Breast epithelium (tissue), 3 donors: ENCODE results near the gene ZNF287.

ENCODE experiments used
- CTCF ChIP-seq, 3 donors: fragments of 450-650 bp; IDR thresholded peaks; one replicate each; pipeline ENCODE4 v1.5.1; 2016 to 2017; ENCODE audit warnings: antibody characterized with exemption in 3 of 3, mild to moderate bottlenecking in 3 of 3, moderate library complexity in 3 of 3
- POLR2A ChIP-seq: fragments of 450-650 bp; IDR thresholded peaks from one replicate; pipeline ENCODE4 v1.6.1; 2016; ENCODE audit warnings: antibody characterized with exemption, mild to moderate bottlenecking, moderate library complexity
- POLR2AphosphoS5 ChIP-seq, 3 donors: sonication (generic); formaldehyde crosslinking; IDR thresholded peaks; one replicate each; pipeline ENCODE4 v1.6.1; 2017; ENCODE audit warnings: antibody characterized with exemption in 3 of 3

- TF ChIP-seq CTCF (IDR thresholded peaks at IDR 0.05) (no peak), POLR2AphosphoS5 (IDR thresholded peaks at IDR 0.05) (peak in 2 of 3 donors; percentile 46 to 56), POLR2A (peak; percentile 6)
Observed at GRCh38 chr17:16568541-16569357, at the start of gene ZNF287.
